PC-3 (cell line): Measurements from ENCODE around the gene KRTAP10-9.

Source experiments
- EZH2 ChIP-seq: fragments of 300-600 bp; sonication (generic); IDR thresholded peaks from one replicate; pipeline ENCODE4 v1.6.1; 2017; ENCODE audit warnings: antibody characterized with exemption, mild to moderate bottlenecking, low read length; ENCODE audit not compliant: unreplicated experiment
- TF ChIP-seq, protein P1 (sequence below): fragments of 300-600 bp; sonication (generic); conservative IDR thresholded peaks from 2 replicates; pipeline ENCODE4 v1.5.1; 2017; ENCODE audit warnings: antibody characterized with exemption, low read depth, mild to moderate bottlenecking, low read length

DNA sequence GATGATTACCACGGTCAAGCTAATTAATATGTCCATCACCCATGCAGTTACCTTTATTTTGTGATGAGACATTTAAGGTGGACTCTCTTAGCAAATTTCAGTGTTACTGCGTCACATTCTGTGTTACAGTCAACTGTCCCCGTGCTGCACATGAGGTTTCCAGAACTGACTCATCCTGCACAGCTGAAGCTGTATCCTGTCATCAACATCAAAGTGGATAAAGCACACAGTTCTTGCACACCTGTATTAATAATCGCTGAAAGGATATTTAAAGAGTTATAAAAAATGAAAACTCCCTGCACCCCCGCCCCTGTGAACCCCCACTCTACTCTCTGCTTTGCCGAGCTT lies 43.1 kb upstream of the KRTAP10-9 start:
- TF ChIP-seq, protein P1, sequence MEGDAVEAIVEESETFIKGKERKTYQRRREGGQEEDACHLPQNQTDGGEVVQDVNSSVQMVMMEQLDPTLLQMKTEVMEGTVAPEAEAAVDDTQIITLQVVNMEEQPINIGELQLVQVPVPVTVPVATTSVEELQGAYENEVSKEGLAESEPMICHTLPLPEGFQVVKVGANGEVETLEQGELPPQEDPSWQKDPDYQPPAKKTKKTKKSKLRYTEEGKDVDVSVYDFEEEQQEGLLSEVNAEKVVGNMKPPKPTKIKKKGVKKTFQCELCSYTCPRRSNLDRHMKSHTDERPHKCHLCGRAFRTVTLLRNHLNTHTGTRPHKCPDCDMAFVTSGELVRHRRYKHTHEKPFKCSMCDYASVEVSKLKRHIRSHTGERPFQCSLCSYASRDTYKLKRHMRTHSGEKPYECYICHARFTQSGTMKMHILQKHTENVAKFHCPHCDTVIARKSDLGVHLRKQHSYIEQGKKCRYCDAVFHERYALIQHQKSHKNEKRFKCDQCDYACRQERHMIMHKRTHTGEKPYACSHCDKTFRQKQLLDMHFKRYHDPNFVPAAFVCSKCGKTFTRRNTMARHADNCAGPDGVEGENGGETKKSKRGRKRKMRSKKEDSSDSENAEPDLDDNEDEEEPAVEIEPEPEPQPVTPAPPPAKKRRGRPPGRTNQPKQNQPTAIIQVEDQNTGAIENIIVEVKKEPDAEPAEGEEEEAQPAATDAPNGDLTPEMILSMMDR = no peak
- TF ChIP-seq EZH2 = no peak
